HepG2 (cell line): Measurements from ENCODE around the gene FHIT. TPM values are rescaled to one million over a fixed set of nuclear protein-coding genes. Genes with fewer than 3 reads are reported as not detected.

Experiments used
- ARID2 ChIP-seq: sonication (generic); formaldehyde crosslinking; IDR thresholded peaks from 2 replicates; pipeline ENCODE4 v1.8.1; 2022; ENCODE audit warnings: mild to moderate bottlenecking, missing genetic modification reagents, borderline replicate concordance
- DMAP1 ChIP-seq: IDR thresholded peaks from 2 replicates; pipeline ENCODE4 v1.6.1; 2016
- DNMT3B ChIP-seq: conservative IDR thresholded peaks from 2 replicates; pipeline ENCODE4 v1.6.1; 2016; ENCODE audit warnings: missing biosample characterization, control low read depth
- FOXM1 ChIP-seq: sonication (generic); formaldehyde crosslinking; IDR thresholded peaks from 2 replicates; pipeline ENCODE4 v1.5.0; 2020; ENCODE audit warnings: missing genetic modification reagents
- GTF2F1 ChIP-seq: fragments of 150-350 bp; IDR thresholded peaks from 2 replicates; pipeline ENCODE4 v1.6.1; 2014; ENCODE audit warnings: low read length
- HDAC1 ChIP-seq: sonication (generic); formaldehyde crosslinking; IDR thresholded peaks from 2 replicates; pipeline ENCODE4 v1.5.1; 2020; ENCODE audit warnings: mild to moderate bottlenecking, missing genetic modification reagents
- HNF4A ChIP-seq: sonication (generic); formaldehyde crosslinking; IDR thresholded peaks from 2 replicates; pipeline ENCODE4 v1.4.0; 2020; ENCODE audit warnings: missing genetic modification reagents
- HOXA5 ChIP-seq: sonication (generic); formaldehyde crosslinking; IDR thresholded peaks from 2 replicates; pipeline ENCODE4 v1.4.0; 2020; ENCODE audit warnings: missing genetic modification reagents
- HOXD1 ChIP-seq: sonication (generic); formaldehyde crosslinking; IDR thresholded peaks from 2 replicates; pipeline ENCODE4 v1.5.0; 2020; ENCODE audit warnings: missing genetic modification reagents
- KDM6A ChIP-seq: IDR thresholded peaks from 2 replicates; pipeline ENCODE4 v1.6.1; 2016; ENCODE audit warnings: low read depth
- MEF2D ChIP-seq: sonication (generic); formaldehyde crosslinking; IDR thresholded peaks from 2 replicates; pipeline ENCODE4 v1.5.1; 2020; ENCODE audit warnings: mild to moderate bottlenecking, missing genetic modification reagents
- NFKB2 ChIP-seq: sonication (generic); formaldehyde crosslinking; IDR thresholded peaks from 2 replicates; pipeline ENCODE4 v1.4.0; 2020; ENCODE audit warnings: missing genetic modification reagents, borderline replicate concordance
- RFX1 ChIP-seq: fragments of 450-650 bp; IDR thresholded peaks from 2 replicates; pipeline ENCODE4 v1.6.1; 2017
- TRIM24 ChIP-seq: sonication (generic); formaldehyde crosslinking; IDR thresholded peaks from 2 replicates; pipeline ENCODE4 v1.8.0; 2022; ENCODE audit warnings: mild to moderate bottlenecking, missing genetic modification reagents
- ZNF224 ChIP-seq: sonication (generic); formaldehyde crosslinking; IDR thresholded peaks from 2 replicates; pipeline ENCODE4 v1.5.0; 2020; ENCODE audit warnings: mild to moderate bottlenecking, missing genetic modification reagents
- ZNF382 ChIP-seq: sonication (generic); formaldehyde crosslinking; IDR thresholded peaks from 2 replicates; pipeline ENCODE4 v1.5.0; 2020; ENCODE audit warnings: missing genetic modification reagents, mild to moderate bottlenecking, borderline replicate concordance
- ZNF558 ChIP-seq: sonication (generic); formaldehyde crosslinking; IDR thresholded peaks from 2 replicates; pipeline ENCODE4 v1.9.0; 2022; ENCODE audit warnings: mild to moderate bottlenecking, missing genetic modification reagents, borderline replicate concordance
- ZNF564 ChIP-seq: sonication (generic); formaldehyde crosslinking; IDR thresholded peaks from 2 replicates; pipeline ENCODE4 v1.8.1; 2023; ENCODE audit warnings: mild to moderate bottlenecking, missing genetic modification reagents
- ZNF737 ChIP-seq: sonication (generic); formaldehyde crosslinking; IDR thresholded peaks from 2 replicates; pipeline ENCODE4 v1.5.0; 2020; ENCODE audit warnings: missing genetic modification reagents, mild to moderate bottlenecking, borderline replicate concordance
- ZNF777 ChIP-seq: sonication (generic); formaldehyde crosslinking; IDR thresholded peaks from 2 replicates; pipeline ENCODE4 v1.4.0; 2020; ENCODE audit warnings: missing genetic modification reagents
- polyA plus RNA-seq, 8 experiments: library from polyadenylated mRNA; depleted of rRNA in 3 of 8; stranded (reverse) in 7 of 8; unstranded in 1 of 8; fragments of >200 nt; fragmentation: Illumina TruSeq in 4 of 8; extraction: Trizol in 4 of 8; gene quantifications; 2 replicates each; pipeline versions ENCODE4 v1.2.1 to v1.2.3, GENCODE V29; 2011 to 2016; ENCODE audit warnings: low read depth in 4 of 8, missing spikeins in 1 of 8, mixed read lengths in 1 of 8; ENCODE audit not compliant: insufficient read depth in 1 of 8
- total RNA-seq, 5 experiments: library from RNA; depleted of rRNA; stranded (reverse); fragments of >200 nt; fragmentation: Illumina TruSeq; extraction: Trizol; gene quantifications; 2 replicates each; pipeline ENCODE4 v1.2.3, GENCODE V29; 2016; ENCODE audit warnings: low read depth in 1 of 5
- TF ChIP-seq, protein P1 (sequence below): sonication (generic); formaldehyde crosslinking; IDR thresholded peaks from 2 replicates; pipeline ENCODE4 v1.8.0; 2022; ENCODE audit warnings: missing genetic modification reagents, low read depth, mild to moderate bottlenecking, borderline replicate concordance
- TF ChIP-seq, protein P2 (sequence below): sonication (generic); formaldehyde crosslinking; IDR thresholded peaks from 2 replicates; pipeline ENCODE4 v1.4.0; 2020; ENCODE audit warnings: missing genetic modification reagents
- TF ChIP-seq, protein P3 (sequence below): sonication (generic); formaldehyde crosslinking; IDR thresholded peaks from 2 replicates; pipeline ENCODE4 v1.9.0; 2021; ENCODE audit warnings: missing genetic modification reagents, mild to moderate bottlenecking, borderline replicate concordance
- TF ChIP-seq, protein P4 (sequence below): sonication (generic); IDR thresholded peaks from 2 replicates; pipeline ENCODE4 v1.6.1; 2016; ENCODE audit warnings: low read depth, borderline replicate concordance
- TF ChIP-seq, protein P5 (sequence below): sonication (generic); formaldehyde crosslinking; IDR thresholded peaks from 2 replicates; pipeline ENCODE4 v1.5.0; 2020; ENCODE audit warnings: missing genetic modification reagents

The FHIT gene
- total and polyA plus RNA-seq, 2 of the 13 experiments (the other 11 are each of a cell fraction or from before 2014, with no cell fraction given): 4.0 to 4.6 TPM

DNA sequence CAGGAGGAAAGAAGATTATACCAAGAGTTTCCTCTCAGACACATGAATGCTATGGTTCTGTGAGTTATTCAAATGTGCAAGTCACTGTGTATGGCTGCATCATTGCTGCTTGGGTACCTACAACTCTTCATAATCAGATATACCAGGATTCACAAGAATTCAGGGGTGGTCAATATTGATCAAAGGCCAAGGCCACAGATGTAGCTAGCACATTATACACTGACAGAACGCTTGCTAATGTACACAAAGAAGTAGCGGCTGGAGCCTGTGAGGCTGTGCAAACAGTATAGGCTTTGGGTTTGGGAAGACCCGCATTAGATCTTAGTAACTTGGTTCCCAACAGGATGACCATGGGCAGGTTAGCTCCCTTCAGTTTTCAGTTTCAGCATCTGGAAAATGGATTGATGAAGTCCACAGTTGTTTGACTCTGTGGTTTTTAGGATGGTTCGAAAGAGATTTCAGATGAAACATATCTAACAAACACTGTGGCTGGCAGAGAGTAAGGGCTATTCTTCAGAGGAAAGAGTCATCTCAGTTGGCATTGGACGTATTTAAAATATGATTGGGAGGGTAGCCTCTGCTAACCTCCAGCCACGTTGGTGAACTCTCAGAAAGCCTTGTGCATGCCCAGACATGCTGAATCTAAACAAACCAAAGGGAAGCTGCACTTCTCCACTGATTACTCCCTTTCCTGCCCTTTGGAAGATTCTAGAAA is 1452.7 kb downstream of the FHIT start (continued):
- TF ChIP-seq ZNF777 (CRISPR knock-in tag) (no peak), ZNF382 (no peak), RFX1 (no peak), TRIM24 (CRISPR knock-in tag) (no peak), HDAC1 (CRISPR knock-in tag) (peak; percentile 84), HNF4A (CRISPR knock-in tag) (peak; percentile 97), ARID2 (CRISPR knock-in tag) (no peak), KDM6A (CRISPR knock-in tag) (0 out of 2 replicates have a peak, but pooled peaks have one; percentile 31), ZNF737 (CRISPR knock-in tag) (no peak), ZNF564 (CRISPR knock-in tag) (no peak), ZNF224 (CRISPR knock-in tag) (no peak), DNMT3B (CRISPR knock-in tag) (no peak; the same call in 1 of the 2 replicates), HOXD1 (CRISPR knock-in tag) (0 out of 2 replicates have a peak, but pooled peaks have one; percentile 27), DMAP1 (CRISPR knock-in tag) (no peak), GTF2F1 (no peak), HOXA5 (CRISPR knock-in tag) (no peak), ZNF558 (no peak), MEF2D (no peak), FOXM1 (CRISPR knock-in tag) (no peak), NFKB2 (CRISPR knock-in tag) (no peak)
- TF ChIP-seq, protein P1, sequence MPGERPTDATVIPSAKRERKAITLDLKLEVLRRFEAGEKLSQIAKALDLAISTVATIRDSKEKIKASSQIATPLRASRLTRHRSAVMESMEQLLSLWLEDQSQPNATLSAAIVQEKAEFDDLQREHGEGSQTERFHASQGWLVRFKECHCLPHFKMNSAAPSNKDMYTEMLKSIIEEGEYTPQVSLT (CRISPR knock-in tag): no peak
- TF ChIP-seq, protein P2, sequence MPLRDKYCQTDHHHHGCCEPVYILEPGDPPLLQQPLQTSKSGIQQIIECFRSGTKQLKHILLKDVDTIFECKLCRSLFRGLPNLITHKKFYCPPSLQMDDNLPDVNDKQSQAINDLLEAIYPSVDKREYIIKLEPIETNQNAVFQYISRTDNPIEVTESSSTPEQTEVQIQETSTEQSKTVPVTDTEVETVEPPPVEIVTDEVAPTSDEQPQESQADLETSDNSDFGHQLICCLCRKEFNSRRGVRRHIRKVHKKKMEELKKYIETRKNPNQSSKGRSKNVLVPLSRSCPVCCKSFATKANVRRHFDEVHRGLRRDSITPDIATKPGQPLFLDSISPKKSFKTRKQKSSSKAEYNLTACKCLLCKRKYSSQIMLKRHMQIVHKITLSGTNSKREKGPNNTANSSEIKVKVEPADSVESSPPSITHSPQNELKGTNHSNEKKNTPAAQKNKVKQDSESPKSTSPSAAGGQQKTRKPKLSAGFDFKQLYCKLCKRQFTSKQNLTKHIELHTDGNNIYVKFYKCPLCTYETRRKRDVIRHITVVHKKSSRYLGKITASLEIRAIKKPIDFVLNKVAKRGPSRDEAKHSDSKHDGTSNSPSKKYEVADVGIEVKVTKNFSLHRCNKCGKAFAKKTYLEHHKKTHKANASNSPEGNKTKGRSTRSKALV (CRISPR knock-in tag): no peak
- TF ChIP-seq, protein P3, sequence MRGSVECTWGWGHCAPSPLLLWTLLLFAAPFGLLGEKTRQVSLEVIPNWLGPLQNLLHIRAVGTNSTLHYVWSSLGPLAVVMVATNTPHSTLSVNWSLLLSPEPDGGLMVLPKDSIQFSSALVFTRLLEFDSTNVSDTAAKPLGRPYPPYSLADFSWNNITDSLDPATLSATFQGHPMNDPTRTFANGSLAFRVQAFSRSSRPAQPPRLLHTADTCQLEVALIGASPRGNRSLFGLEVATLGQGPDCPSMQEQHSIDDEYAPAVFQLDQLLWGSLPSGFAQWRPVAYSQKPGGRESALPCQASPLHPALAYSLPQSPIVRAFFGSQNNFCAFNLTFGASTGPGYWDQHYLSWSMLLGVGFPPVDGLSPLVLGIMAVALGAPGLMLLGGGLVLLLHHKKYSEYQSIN (CRISPR knock-in tag): no peak
- TF ChIP-seq, protein P4, sequence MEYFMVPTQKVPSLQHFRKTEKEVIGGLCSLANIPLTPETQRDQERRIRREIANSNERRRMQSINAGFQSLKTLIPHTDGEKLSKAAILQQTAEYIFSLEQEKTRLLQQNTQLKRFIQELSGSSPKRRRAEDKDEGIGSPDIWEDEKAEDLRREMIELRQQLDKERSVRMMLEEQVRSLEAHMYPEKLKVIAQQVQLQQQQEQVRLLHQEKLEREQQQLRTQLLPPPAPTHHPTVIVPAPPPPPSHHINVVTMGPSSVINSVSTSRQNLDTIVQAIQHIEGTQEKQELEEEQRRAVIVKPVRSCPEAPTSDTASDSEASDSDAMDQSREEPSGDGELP: peak; percentile 64; the same call in 1 of the 2 replicates
- TF ChIP-seq, protein P5, sequence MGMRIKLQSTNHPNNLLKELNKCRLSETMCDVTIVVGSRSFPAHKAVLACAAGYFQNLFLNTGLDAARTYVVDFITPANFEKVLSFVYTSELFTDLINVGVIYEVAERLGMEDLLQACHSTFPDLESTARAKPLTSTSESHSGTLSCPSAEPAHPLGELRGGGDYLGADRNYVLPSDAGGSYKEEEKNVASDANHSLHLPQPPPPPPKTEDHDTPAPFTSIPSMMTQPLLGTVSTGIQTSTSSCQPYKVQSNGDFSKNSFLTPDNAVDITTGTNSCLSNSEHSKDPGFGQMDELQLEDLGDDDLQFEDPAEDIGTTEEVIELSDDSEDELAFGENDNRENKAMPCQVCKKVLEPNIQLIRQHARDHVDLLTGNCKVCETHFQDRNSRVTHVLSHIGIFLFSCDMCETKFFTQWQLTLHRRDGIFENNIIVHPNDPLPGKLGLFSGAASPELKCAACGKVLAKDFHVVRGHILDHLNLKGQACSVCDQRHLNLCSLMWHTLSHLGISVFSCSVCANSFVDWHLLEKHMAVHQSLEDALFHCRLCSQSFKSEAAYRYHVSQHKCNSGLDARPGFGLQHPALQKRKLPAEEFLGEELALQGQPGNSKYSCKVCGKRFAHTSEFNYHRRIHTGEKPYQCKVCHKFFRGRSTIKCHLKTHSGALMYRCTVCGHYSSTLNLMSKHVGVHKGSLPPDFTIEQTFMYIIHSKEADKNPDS (CRISPR knock-in tag): no peak
